Effector memory CD8-positive, alpha-beta T cell (primary cell): ENCODE measurements around the gene POLR1D.
"Not testable (repeated sequence)": the region's sequence is repeated elsewhere in the genome, so short reads cannot be mapped to it uniquely, and the experiment has no call there.

Experiments used
- ATAC-seq: fragments of 150-1000 bp; cut with Tn5 transposase; replicated peaks from 2 replicates; pipeline ENCODE4 v1.10.0; 2021; ENCODE audit warnings: mild to moderate bottlenecking, moderate library complexity
- DNase-seq, 3 experiments: peaks; one replicate each; pipeline ENCODE4 v3.0.0; 2021
- H3K27ac Mint-ChIP-seq, 2 donors: one replicate each; pipeline ENCODE4 v1.8.0; 2022; ENCODE audit warnings: mild to moderate bottlenecking in 2 of 2, mixed read lengths in 2 of 2, moderate library complexity in 2 of 2
- H3K27me3 Mint-ChIP-seq, 2 donors: one replicate each; pipeline ENCODE4 v1.8.0; 2022; ENCODE audit warnings: mixed read lengths in 2 of 2
- H3K36me3 Mint-ChIP-seq: one replicate; pipeline ENCODE4 v1.8.0; 2022; ENCODE audit warnings: mild to moderate bottlenecking, moderate library complexity, mixed read lengths; ENCODE audit not compliant: insufficient read depth
- H3K4me1 Mint-ChIP-seq, 2 donors: one replicate each; pipeline ENCODE4 v1.8.0; 2022; ENCODE audit warnings: low read depth in 2 of 2, mixed read lengths in 2 of 2
- H3K4me3 Mint-ChIP-seq, 2 donors: one replicate each; pipeline ENCODE4 v1.8.0; 2022; ENCODE audit warnings: mild to moderate bottlenecking in 2 of 2, mixed read lengths in 2 of 2, moderate library complexity in 2 of 2
- H3K9me3 Mint-ChIP-seq, 2 donors: one replicate each; pipeline ENCODE4 v1.8.0; 2022; ENCODE audit warnings: mixed read lengths in 2 of 2

Gene POLR1D

GRCh38 chr13:27622102-27622820 lies 569 bp downstream of the POLR1D start:
- H3K36me3 Mint-ChIP-seq: peaks cover 34% of the 10 kb centered on the region
- ATAC-seq: no peak
- H3K27me3 Mint-ChIP-seq: no peaks in the 10 kb centered on the region
- H3K4me3 Mint-ChIP-seq: peak overlapping the region; percentile 81 to 86
- H3K27ac Mint-ChIP-seq: peak overlapping the region; percentile 87 to 93
- H3K4me1 Mint-ChIP-seq: peaks cover 42 to 63% of the 10 kb centered on the region in 2 donors
- H3K9me3 Mint-ChIP-seq: no peaks in the 10 kb centered on the region
- DNase-seq: no peak

- Mint-ChIP-seq H3K36me3 (peaks cover 34% of the 10 kb centered on the region), H3K4me3 (peak overlapping the region; percentile 81 to 86), H3K4me1 (peaks cover 41 to 65% of the 10 kb centered on the region in 2 donors), H3K27ac (peak overlapping the region in 1 of 2 donors; percentile 87), H3K27me3 (no peaks in the 10 kb centered on the region), H3K9me3 (no peaks in the 10 kb centered on the region)
- no peak for ATAC-seq
- DNase-seq: no peak
These were observed 1.2 kb downstream of the POLR1D start for GRCh38 chr13:27622881-27623280.

DNA sequence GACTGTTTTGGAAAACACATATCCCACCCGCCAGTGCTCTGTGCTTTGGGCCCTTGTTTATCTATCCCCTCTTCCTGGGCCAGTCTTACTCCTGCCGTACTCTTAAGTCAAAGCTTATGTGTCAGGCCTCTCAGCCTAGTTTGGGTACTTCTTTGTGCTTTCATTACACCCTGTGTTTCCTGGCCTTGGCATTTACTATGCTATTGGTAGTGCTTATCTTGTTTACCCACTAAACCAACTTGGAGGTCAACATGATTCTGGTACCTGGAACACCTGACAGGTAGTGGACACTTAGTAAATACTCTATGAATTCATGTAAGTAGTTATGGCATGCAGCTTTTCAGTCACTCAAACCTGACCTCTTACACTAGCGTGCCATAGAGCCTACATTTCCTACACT lies 2.4 kb downstream of the POLR1D start:
- H3K36me3 Mint-ChIP-seq: peaks cover 34% of the 10 kb centered on the region
- H3K9me3 Mint-ChIP-seq: no peaks in the 10 kb centered on the region
- H3K4me3 Mint-ChIP-seq: no peak overlapping the region
- H3K27ac Mint-ChIP-seq: peak overlapping the region in 1 of 2 donors; percentile 1
- no peak for DNase-seq
- no peaks in the 10 kb centered on the region for H3K27me3 Mint-ChIP-seq
- no peak for ATAC-seq
- H3K4me1 Mint-ChIP-seq: peaks cover 40 to 61% of the 10 kb centered on the region in 2 donors

DNA sequence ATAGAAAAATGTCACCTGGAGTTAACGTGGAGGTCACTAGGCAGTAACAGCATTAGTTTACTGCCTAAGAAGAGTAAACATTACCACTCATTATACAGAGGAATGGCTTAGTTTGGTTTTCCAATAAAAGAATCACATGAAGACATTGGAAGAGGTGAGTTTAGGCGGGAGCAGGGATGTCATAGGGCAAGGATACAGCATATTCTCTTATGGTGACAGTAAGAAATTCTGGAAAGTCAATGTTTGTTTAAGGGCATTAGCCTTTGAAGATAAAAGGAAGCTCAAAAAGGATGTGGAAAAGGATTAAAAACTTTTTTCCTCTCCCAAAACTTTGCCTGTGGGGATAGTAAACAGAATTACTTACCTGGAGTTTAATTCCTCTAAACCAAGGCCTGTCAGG lies 4.1 kb downstream of the POLR1D start:
- H3K36me3 Mint-ChIP-seq: peaks cover 30% of the 10 kb centered on the region
- DNase-seq (no peak), ATAC-seq (no peak)
- no peak overlapping the region for H3K4me3 Mint-ChIP-seq
- no peaks in the 10 kb centered on the region for H3K27me3 Mint-ChIP-seq
- no peaks in the 10 kb centered on the region for H3K9me3 Mint-ChIP-seq
- H3K4me1 Mint-ChIP-seq: peaks cover 43 to 56% of the 10 kb centered on the region in 2 donors
- H3K27ac Mint-ChIP-seq: peak overlapping the region in 1 of 2 donors; percentile 1

DNA sequence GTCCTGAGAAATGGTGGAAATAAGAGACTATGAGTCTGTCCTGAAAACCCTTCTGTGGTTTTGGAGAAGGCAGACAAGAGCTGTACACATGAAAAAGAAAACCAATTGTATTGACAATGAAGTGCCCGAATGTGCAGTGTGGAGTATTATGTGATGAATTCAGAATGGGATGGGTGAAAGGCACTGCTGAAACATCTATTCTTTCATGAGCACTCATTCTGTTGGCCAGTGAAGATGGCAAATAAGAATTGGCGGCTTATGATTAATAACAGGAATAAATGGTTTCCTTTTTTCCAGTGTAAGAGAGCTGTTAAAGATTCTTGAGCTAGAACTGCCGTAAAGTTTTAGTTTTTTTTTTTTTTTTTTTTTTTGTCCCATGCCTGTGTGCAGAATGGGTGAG lies 5.7 kb downstream of the POLR1D start:
- H3K27me3 Mint-ChIP-seq: no peaks in the 10 kb centered on the region
- DNase-seq (no peak), ATAC-seq (no peak)
- peaks cover 49 to 66% of the 10 kb centered on the region in 2 donors for H3K4me1 Mint-ChIP-seq
- H3K9me3 Mint-ChIP-seq: no peaks in the 10 kb centered on the region
- peaks cover 19% of the 10 kb centered on the region for H3K36me3 Mint-ChIP-seq
- no peak overlapping the region for H3K4me3 Mint-ChIP-seq
- H3K27ac Mint-ChIP-seq: peak overlapping the region; percentile 27 to 29

- no peak overlapping the region for H3K4me3 Mint-ChIP-seq
- no peaks in the 10 kb centered on the region for H3K9me3 Mint-ChIP-seq
- H3K36me3 Mint-ChIP-seq: peaks cover 15% of the 10 kb centered on the region
- peaks cover 45 to 60% of the 10 kb centered on the region in 2 donors for H3K4me1 Mint-ChIP-seq
- H3K27me3 Mint-ChIP-seq: no peaks in the 10 kb centered on the region
- ATAC-seq: no peak
- H3K27ac Mint-ChIP-seq: no peak overlapping the region
- DNase-seq: no peak
These were observed 6.4 kb downstream of the POLR1D start for GRCh38 chr13:27628081-27628480.

DNA sequence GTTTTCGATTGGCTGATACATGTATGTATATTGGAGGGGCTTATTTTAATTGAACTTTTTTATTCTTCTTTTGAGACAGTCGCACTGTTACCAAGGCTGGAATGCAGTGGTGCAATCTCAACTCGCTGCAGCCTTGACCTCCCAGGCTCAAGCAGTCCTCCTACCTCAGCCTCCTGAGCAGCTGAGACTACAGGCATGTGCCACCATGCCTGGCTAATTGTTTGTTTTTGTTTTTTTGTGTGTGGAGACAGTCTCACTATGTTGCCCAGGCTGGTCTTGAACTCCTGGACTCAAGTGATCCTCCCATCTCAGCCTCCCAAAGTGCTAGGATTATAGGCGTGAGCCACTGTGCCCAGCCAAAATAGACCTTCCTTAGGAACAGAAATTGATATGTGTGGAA lies 7.1 kb downstream of the POLR1D start:
- H3K4me3 Mint-ChIP-seq, H3K27me3 Mint-ChIP-seq, ATAC-seq, H3K9me3 Mint-ChIP-seq, H3K27ac Mint-ChIP-seq, DNase-seq: not testable (repeated sequence)
- Mint-ChIP-seq H3K36me3 (peaks cover 13% of the 10 kb centered on the region), H3K4me1 (peaks cover 40 to 55% of the 10 kb centered on the region in 2 donors)

DNA sequence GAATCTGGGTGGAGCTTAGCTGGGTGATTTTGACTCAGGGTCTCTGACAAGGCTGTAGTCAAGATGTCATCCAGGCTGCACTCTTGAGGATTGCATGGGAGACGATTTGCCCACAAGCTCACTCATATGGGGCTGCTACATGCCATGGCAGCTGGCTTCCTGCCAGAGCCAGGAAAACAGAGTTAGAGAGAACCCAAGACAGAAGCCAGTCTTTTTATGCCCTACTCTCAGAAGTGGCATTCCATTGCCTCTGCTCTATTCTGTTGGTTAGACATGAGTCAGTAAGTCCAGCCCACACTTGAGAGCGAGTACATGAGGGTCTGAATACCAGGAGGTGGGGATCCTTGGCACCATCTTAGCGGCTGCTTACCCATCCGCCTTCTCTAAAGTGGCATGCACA lies 9.5 kb downstream of the POLR1D start:
- peak overlapping the region in 1 of 2 donors; percentile 46 for H3K27ac Mint-ChIP-seq
- ATAC-seq (no peak), DNase-seq (no peak)
- H3K4me1 Mint-ChIP-seq: peaks cover 33 to 46% of the 10 kb centered on the region in 2 donors
- H3K27me3 Mint-ChIP-seq: no peaks in the 10 kb centered on the region
- no peaks in the 10 kb centered on the region for H3K9me3 Mint-ChIP-seq
- peaks cover 2% of the 10 kb centered on the region for H3K36me3 Mint-ChIP-seq
- no peak overlapping the region for H3K4me3 Mint-ChIP-seq

- H3K4me1 Mint-ChIP-seq: peaks cover 30 to 48% of the 10 kb centered on the region in 2 donors
These were observed 10.0 kb downstream of the POLR1D start for GRCh38 chr13:27631665-27632064.

GRCh38 chr13:27632214-27632613 lies 10.5 kb downstream of the POLR1D start:
- Mint-ChIP-seq H3K4me1 (peaks cover 32 to 48% of the 10 kb centered on the region in 2 donors), H3K27me3 (no peaks in the 10 kb centered on the region), H3K9me3 (no peaks in the 10 kb centered on the region), H3K36me3 (peaks cover 2% of the 10 kb centered on the region), H3K27ac (no peak overlapping the region), H3K4me3 (no peak overlapping the region)
- ATAC-seq (no peak), DNase-seq (no peak)

More at GRCh38 chr13:27631665-27632064, 10.0 kb downstream of the POLR1D start:
- H3K36me3 Mint-ChIP-seq: peaks cover 2% of the 10 kb centered on the region
- no peak for ATAC-seq
- DNase-seq: no peak
- H3K27ac Mint-ChIP-seq: peak overlapping the region in 1 of 2 donors; percentile 46
- no peak overlapping the region for H3K4me3 Mint-ChIP-seq
- H3K9me3 Mint-ChIP-seq: no peaks in the 10 kb centered on the region
- H3K27me3 Mint-ChIP-seq: no peaks in the 10 kb centered on the region

DNA sequence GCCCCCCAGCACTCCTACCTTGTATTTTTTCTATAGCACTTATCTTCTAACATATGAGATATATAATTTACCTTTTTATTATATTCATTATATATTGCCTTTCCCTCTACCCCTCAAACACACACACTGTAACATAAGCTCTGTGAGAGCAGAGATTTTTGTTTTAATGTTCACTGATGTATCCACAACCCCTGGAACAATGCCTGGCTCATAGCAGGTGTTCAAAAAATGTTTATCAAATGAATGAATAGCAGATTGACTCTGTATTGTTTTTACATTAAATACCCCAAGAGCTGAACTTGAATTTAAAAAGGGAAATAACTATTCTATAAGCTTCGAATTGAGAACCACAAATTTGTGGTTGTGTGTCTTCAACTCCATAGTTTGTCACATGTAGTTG lies 11.0 kb downstream of the POLR1D start:
- ATAC-seq: no peak
- no peaks in the 10 kb centered on the region for H3K9me3 Mint-ChIP-seq
- peaks cover 31 to 44% of the 10 kb centered on the region in 2 donors for H3K4me1 Mint-ChIP-seq
- peaks cover 2% of the 10 kb centered on the region for H3K36me3 Mint-ChIP-seq
- no peak overlapping the region for H3K27ac Mint-ChIP-seq
- H3K4me3 Mint-ChIP-seq: no peak overlapping the region
- H3K27me3 Mint-ChIP-seq: no peaks in the 10 kb centered on the region
- DNase-seq: no peak

- ATAC-seq: no peak
- no peak overlapping the region for H3K4me3 Mint-ChIP-seq
- H3K9me3 Mint-ChIP-seq: no peaks in the 10 kb centered on the region
- DNase-seq: no peak
- H3K27me3 Mint-ChIP-seq: no peaks in the 10 kb centered on the region
- peaks cover 29 to 48% of the 10 kb centered on the region in 2 donors for H3K4me1 Mint-ChIP-seq
- H3K36me3 Mint-ChIP-seq: peaks cover 4% of the 10 kb centered on the region
- H3K27ac Mint-ChIP-seq: no peak overlapping the region
These were observed 12.5 kb downstream of the POLR1D start for GRCh38 chr13:27634231-27634630.

- Mint-ChIP-seq H3K4me3 (no peak overlapping the region), H3K27ac (no peak overlapping the region), H3K9me3 (no peaks in the 10 kb centered on the region), H3K4me1 (peaks cover 31 to 52% of the 10 kb centered on the region in 2 donors), H3K27me3 (no peaks in the 10 kb centered on the region), H3K36me3 (peaks cover 5% of the 10 kb centered on the region)
- DNase-seq (no peak), ATAC-seq (no peak)
These were observed 13.1 kb downstream of the POLR1D start for GRCh38 chr13:27634791-27635190.

DNA sequence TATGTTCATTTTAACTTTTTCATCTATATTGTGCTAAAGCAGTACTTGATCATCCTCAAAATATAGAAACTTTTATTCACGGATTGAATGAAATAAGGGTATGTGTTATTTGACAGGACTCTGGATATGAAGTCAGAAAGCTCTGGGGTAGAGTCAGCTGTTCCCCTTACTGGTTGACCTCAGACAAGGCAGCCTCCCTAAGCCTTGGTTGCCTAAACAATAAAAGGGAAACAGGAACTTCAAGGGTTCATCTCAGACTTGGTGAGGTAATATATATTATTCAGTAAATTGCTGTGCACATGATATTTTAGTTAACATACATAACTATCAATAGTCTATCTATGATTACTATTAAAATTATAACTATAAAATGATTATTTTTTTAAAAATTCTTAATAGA lies 13.6 kb downstream of the POLR1D start:
- Mint-ChIP-seq H3K27me3 (no peaks in the 10 kb centered on the region), H3K36me3 (peaks cover 5% of the 10 kb centered on the region), H3K9me3 (no peaks in the 10 kb centered on the region), H3K4me1 (peaks cover 33 to 57% of the 10 kb centered on the region in 2 donors), H3K27ac (no peak overlapping the region), H3K4me3 (no peak overlapping the region)
- ATAC-seq: no peak
- no peak for DNase-seq
